ENCODE results near the gene GALNT5.

- TF ChIP-seq POLR2A (IDR thresholded peaks at IDR 0.05; ENCODE audit: low read depth, low read length) (no peak), POLR2AphosphoS5 (IDR thresholded peaks at IDR 0.05; ENCODE audit: low read depth, low read length) (no peak), TAF1 (IDR thresholded peaks at IDR 0.05; ENCODE audit: borderline replicate concordance, low read depth, low read length) (no peak)
Measured at GRCh38 chr2:157283468-157283867, 26.0 kb downstream of the GALNT5 start.
